Measurements from ENCODE around the gene APOO.

The APOO gene

GRCh38 chrX:23907498-23908218 is at the start of gene APOO, which contains the start of gene CXorf58:
TSS of gene APOO (minus strand) at chrX:23907938. CDS start at chrX:23907702, 236 bp downstream.
TSS of gene CXorf58 (plus strand) at chrX:23908006. CDS start at chrX:23910303, 2,297 bp downstream.
- DNase-seq (ENCODE audit: low spot score) = peak; percentile 90

DNA sequence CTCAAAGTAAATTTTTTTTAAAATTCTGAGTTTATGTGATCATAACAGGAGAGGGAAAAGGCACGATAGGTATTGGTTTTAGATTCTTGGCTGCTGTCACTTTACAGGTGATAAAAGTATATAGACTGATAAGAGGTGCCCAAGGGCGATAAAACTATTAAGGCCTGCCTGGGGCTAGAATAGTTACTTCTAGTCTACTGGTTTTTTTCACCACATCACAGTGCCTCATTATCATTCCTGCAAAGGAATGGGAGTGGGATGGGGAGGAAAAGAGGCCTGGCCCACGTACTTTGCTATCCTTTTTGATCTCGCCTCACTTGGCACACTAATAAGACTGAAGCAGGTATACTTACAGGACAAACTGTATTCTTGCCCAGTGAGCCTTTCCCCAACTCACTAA is 46.7 kb upstream of the APOO start:
- DNase-seq (ENCODE audit: low spot score) = no peak

- no peak for DNase-seq (ENCODE audit: low spot score)
Observed at GRCh38 chrX:23953908-23954269, 46.2 kb upstream of the APOO start.

- peak; percentile 62 for DNase-seq (ENCODE audit: low spot score)
Observed at GRCh38 chrX:23952984-23953907, 45.5 kb upstream of the APOO start.

- no peak for DNase-seq (ENCODE audit: low spot score)
Observed at GRCh38 chrX:23952391-23952790, 44.7 kb upstream of the APOO start.

DNA sequence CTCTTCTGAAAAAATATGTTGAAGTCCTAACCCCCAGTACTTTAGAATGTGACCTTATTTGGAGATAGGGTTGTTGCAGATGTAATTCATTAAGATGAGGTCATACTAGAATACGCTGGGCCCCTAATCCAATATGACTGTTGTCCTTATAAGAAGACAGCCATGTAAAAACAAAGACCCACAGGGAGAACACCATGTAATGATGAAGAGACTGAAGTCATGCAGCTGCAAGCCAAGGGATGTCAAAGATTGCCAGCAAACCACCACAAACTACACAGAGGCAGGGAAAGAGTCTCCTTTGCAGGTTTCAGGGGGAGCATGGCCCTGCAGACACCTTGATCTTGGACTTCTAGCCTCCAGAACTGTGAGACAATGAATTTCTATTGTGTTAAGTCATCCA is 37.5 kb upstream of the APOO start:
- DNase-seq (ENCODE audit: low spot score) = no peak

DNA sequence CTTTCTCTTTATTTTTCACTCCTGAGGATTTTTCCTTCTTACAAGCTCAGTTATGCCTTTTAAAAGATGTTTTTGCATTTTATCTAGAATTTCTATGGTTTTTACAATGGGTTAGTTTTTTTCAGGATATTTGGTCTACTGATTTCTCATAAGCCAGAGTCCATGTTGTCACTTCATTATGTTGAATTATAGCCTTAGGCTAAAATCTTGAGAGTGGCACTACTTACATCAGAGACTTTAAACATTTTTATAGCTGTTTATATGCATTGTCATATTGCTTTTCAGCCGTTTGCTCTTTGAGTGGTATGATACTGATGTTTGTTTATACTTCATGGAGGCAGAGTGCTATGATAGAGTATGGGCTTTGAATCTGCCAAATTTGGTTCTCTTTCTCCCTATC is 36.5 kb upstream of the APOO start:
- no peak for DNase-seq (ENCODE audit: low spot score)

GRCh38 chrX:23939203-23939602 is 31.5 kb upstream of the APOO start:
- no peak for DNase-seq (ENCODE audit: low spot score)

DNA sequence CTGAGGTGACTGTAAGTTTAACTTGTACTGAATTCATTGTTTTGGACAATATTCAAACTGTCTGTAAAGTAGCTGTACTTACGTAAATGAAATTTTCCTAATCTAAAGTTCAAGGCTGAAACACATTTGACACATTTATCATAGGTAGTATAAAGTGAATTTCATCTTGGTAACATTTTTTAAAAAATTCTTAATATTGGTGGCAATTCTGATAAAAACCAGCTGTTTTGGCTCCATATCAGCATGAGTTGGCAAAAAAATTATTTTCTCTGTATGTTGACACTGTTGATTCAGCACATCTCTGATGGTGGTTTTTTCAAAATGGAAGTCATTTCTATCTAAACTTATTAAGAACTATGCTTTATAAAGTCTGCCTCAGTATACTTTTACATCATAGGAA is 31.0 kb upstream of the APOO start:
- DNase-seq (ENCODE audit: low spot score) = no peak

DNA sequence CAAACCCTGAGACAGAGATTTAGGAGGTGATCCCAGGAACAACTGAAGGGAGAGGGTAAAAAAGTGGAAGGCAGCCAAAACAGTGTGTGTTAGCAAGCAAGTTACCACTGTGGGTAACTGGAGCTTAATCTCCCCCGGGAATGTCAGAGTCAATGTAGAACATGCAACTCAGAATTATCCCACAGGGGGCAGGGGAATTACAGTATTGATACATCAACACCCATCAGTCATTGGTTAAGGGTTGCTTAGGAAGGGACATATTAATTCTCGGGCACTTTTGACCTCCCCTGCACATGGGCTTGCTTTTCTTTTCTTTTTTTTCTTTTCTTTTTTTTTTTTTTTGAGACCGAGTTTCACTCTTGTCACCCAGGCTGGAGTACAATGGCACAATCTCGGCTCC is 29.4 kb upstream of the APOO start:
- no peak for DNase-seq (ENCODE audit: low spot score)

- no peak for DNase-seq (ENCODE audit: low spot score)
Observed at GRCh38 chrX:23936180-23936579, 28.4 kb upstream of the APOO start.

GRCh38 chrX:23935106-23935505 is 27.4 kb upstream of the APOO start:
- DNase-seq (ENCODE audit: low spot score) = no peak

DNA sequence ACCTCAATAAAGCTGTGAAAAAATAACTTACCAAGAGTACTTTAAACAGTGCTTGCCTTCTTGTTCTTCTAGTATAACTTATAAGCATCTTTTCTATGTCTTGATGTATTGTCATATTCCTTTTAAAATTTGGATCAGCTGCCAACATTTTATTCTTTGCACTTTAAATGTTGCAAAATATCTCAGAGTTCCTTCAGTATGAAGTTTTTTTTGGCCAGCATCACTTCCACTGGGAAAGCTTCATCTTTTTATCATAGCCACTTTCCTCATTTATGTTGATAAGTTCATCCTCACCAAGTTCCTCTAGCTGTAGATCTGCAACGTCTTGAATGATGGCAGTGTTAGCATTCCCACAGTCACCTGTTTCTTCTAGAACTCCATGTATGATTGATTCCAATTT is 24.3 kb upstream of the APOO start:
- DNase-seq (ENCODE audit: low spot score) = no peak

DNA sequence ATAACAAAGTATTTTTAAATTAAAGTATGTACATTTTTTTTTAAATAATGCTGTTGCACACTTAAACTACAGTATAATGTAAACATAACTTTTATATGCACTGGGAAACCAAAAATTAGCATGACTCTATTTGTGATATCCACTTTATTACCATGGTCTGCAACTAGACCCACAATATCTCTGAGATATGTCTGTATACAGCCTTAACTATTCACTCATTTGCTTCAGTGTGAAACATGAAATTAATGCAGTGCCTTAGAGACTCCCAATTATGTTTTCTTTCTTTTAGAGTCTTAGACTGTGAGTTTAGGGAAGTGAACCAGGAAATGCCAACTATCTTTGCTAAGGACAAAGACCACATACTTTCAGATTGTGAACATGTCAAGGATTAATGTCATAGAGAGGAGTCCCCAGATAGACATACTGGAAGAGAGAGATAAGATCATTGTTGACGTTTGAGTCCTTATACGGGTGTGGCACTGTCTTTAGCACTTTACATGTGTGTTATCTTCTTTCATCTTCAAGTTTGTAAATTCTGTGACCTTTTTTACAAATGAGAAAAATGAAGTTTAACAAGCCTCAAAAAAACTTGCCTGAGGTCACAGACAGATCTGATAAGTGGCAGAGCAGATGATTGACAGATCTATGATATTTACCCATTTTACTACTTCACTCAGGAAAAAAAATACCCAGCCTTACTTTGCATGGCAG is 23.3 kb upstream of the APOO start:
- peak; percentile 14 for DNase-seq (ENCODE audit: low spot score)

GRCh38 chrX:23926015-23926414 is 18.3 kb upstream of the APOO start:
- no peak for DNase-seq (ENCODE audit: low spot score)

- no peak for DNase-seq (ENCODE audit: low spot score)
Observed at GRCh38 chrX:23919706-23920320, 12.1 kb upstream of the APOO start.

GRCh38 chrX:23919148-23919547 is 11.4 kb upstream of the APOO start:
- no peak for DNase-seq (ENCODE audit: low spot score)

DNA sequence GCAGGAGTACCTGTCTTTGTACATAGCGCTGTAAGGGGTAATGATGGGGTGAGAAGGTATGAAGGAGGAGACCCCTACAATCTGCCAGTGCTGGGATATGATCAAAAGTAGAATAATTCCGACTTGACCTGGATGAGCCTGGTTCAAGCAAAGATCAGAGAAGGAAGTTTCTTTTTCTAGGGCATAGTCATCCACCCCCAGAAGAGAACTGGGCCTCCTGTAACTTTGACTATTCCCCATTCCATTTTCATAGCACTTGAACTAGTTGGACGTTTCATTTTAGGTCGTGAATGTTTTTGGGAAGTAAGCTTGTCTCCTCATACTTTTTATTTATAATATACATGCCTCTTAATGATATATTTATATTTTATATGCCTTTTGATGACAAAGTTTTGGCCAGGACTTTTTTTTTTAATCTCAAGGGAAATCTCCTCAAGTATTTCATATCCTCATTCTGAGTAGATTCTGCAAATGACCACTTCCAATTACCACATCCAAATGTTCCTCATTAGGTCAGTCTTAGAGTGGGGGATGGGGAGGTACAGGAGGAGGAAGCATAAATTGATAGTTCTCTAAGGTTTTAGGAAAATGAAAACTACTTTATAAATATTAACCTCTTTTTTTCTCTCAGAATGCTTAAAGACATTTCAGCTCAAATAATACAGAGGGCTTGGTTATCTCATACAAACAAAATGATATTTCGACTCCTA is 3.5 kb upstream of the APOO start:
- DNase-seq (ENCODE audit: low spot score) = no peak

DNA sequence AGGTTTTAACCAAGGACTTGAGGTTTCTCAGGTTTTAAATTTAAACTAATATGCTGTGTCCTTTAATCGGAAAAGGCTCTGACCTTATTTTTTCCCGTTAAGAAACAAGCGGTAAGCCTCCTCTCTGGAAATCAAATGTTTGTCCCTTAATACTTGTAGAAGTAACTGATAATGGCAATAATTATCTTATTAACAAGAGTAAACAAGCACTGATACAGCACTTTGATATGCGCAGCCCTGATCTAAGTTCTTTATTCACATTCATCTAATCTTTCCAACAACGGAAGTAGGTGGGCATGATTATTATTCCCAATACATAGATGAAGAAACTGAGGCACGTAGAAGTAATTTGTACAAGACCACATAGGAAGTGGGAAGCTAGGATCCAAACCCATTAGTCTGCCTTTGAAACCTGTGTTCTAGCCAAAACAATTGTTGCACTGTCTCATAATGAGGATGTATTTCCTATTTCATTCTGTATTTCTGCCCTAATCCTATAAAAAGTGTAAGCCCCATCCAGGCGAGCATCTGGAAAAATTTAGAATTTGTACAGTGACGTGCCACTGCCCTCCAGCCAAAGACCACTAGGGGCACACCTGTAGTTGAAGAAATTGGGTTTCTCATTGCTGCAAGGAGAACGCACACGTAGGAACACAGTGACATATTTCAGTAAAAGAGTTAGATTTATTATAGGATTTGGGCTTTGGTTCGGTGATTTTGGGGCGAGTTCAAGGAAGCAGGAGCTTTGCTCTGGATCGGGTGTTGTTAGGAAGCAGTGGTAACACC is 674 bp upstream of the APOO start:
- no peak for DNase-seq (ENCODE audit: low spot score)

GRCh38 chrX:23907111-23907497 is 634 bp downstream of the APOO start:
- no peak for DNase-seq (ENCODE audit: low spot score)

GRCh38 chrX:23904096-23904495 is 3.6 kb downstream of the APOO start:
- no peak for DNase-seq (ENCODE audit: low spot score)
